Sciatic nerve (tissue), 2 donors: ENCODE data around the gene USP25. TPM values are rescaled to one million over a fixed set of nuclear protein-coding genes. Genes with fewer than 3 reads are reported as not detected.
A peak's percentile ranks its signal among the peaks of the same experiment; 100 is the strongest.

Experiments used
- ATAC-seq: fragments of 200-7000 bp; cut with Tn5 transposase; one replicate; pipeline ENCODE4 v1.9.1; 2020; ENCODE audit warnings: mild to moderate bottlenecking, moderate library complexity
- DNase-seq: peaks from one replicate; pipeline ENCODE4 v3.0.0-alpha.2; 2020; ENCODE audit warnings: low spot score
- intact Hi-C: fragments of 100-400 bp; cut with DNase I; formaldehyde crosslinking; loops from one replicate; pipeline ENCODE4 v1.14.2; 2022
- total RNA-seq: library from RNA; stranded (reverse); fragmentation: NEBNext Ultra II Directional; extraction: Animal tissue kit (Norgen Biotek cat#: 25700); gene quantifications from one replicate; pipeline ENCODE4 v1.2.1, GENCODE V29; 2021
- donor health status: DM: no; HTN: no; CAD: no.
- donor health status: DM: no; HTN: no; CAD: no.

USP25 gene
- total RNA-seq, 1 donor from 2014 or later: 95.2 TPM

GRCh38 chr21:15752763-15753407 is 23.1 kb downstream of the USP25 start:
- DNase-seq (no peak), ATAC-seq (no peak)
- intact Hi-C loops: no loop called here

GRCh38 chr21:15753741-15754140 is 24.0 kb downstream of the USP25 start:
- intact Hi-C loops: no loop called here
- DNase-seq: no peak
- no peak for ATAC-seq

GRCh38 chr21:15754640-15755039 is 24.9 kb downstream of the USP25 start:
- DNase-seq (no peak), ATAC-seq (no peak)
- intact Hi-C loops: no loop called here

GRCh38 chr21:15755125-15755524 is 25.3 kb downstream of the USP25 start:
- peak; percentile 20 for ATAC-seq
- intact Hi-C loops: no loop called here
- no peak for DNase-seq

- DNase-seq (no peak), ATAC-seq (no peak)
- intact Hi-C loops: no loop called here
These were observed 29.7 kb downstream of the USP25 start for GRCh38 chr21:15759469-15759868.

GRCh38 chr21:15761507-15762100 is 31.8 kb downstream of the USP25 start:
- intact Hi-C loops: no loop called here
- ATAC-seq (no peak), DNase-seq (no peak)

GRCh38 chr21:15763359-15763758 is 33.6 kb downstream of the USP25 start:
- intact Hi-C loops: no loop called here
- ATAC-seq (no peak), DNase-seq (no peak)

- ATAC-seq: no peak
- DNase-seq: no peak
- intact Hi-C loops: no loop called here
These were observed 35.1 kb downstream of the USP25 start for GRCh38 chr21:15764878-15765277.

- DNase-seq: no peak
- ATAC-seq: peak; percentile 46
- intact Hi-C loops: no loop called here
These were observed 37.3 kb downstream of the USP25 start for GRCh38 chr21:15766952-15767603.

GRCh38 chr21:15768045-15768601 is 38.3 kb downstream of the USP25 start:
- no peak for ATAC-seq
- no peak for DNase-seq
- intact Hi-C loops: no loop called here

- ATAC-seq (no peak), DNase-seq (no peak)
- intact Hi-C loops: no loop called here
These were observed 39.1 kb downstream of the USP25 start for GRCh38 chr21:15768853-15769252.

GRCh38 chr21:15771311-15771710 is 41.5 kb downstream of the USP25 start:
- no peak for DNase-seq
- intact Hi-C loops: no loop called here
- ATAC-seq: no peak

GRCh38 chr21:15772654-15773053 is 42.9 kb downstream of the USP25 start:
- intact Hi-C loops: no loop called here
- ATAC-seq (no peak), DNase-seq (no peak)

GRCh38 chr21:15774590-15774989 is 44.8 kb downstream of the USP25 start:
- DNase-seq (no peak), ATAC-seq (no peak)
- intact Hi-C loops: no loop called here

- no peak for DNase-seq
- ATAC-seq: no peak
- intact Hi-C loops: no loop called here
These were observed 45.5 kb downstream of the USP25 start for GRCh38 chr21:15775291-15775690.

- no peak for ATAC-seq
- intact Hi-C loops: no loop called here
- no peak for DNase-seq
These were observed 46.2 kb downstream of the USP25 start for GRCh38 chr21:15775981-15776380.

GRCh38 chr21:15776818-15777217 is 47.0 kb downstream of the USP25 start:
- intact Hi-C loops: no loop called here
- DNase-seq: no peak
- no peak for ATAC-seq

GRCh38 chr21:15781986-15782385 is 52.2 kb downstream of the USP25 start:
- ATAC-seq (peak; percentile 17), DNase-seq (no peak)
- intact Hi-C loops: no loop called here

GRCh38 chr21:15788847-15789523 is 59.2 kb downstream of the USP25 start:
- intact Hi-C loops: no loop called here
- ATAC-seq (no peak), DNase-seq (no peak)

- no peak for ATAC-seq
- intact Hi-C loops: no loop called here
- DNase-seq: no peak
These were observed 63.3 kb downstream of the USP25 start for GRCh38 chr21:15793109-15793508.
